ENCODE data around the gene PET100. TPM values are rescaled to one million over a fixed set of nuclear protein-coding genes. Genes with fewer than 3 reads are reported as not detected.

The PET100 gene
- total RNA-seq, 1 donor from 2014 or later, result 139 TPM

GRCh38 chr19:7645656-7646425, 16.2 kb downstream of the PET100 start:
- TF ChIP-seq CTCF (IDR thresholded peaks at IDR 0.05; ENCODE audit: unreplicated experiment), result no peak
- Mint-ChIP-seq H3K4me3 (no peak overlapping the region), H3K4me1 (no peaks in the 10 kb centered on the region), H3K27ac (no peak overlapping the region), H3K36me3 (peaks cover 4% of the 10 kb centered on the region), H3K27me3 (ENCODE audit: low read depth) (peaks cover 2% of the 10 kb centered on the region), H3K9me3 (no peaks in the 10 kb centered on the region)
- no peak for DNase-seq (ENCODE audit: low spot score in 2 of 2, unreplicated experiment in 2 of 2)

DNA sequence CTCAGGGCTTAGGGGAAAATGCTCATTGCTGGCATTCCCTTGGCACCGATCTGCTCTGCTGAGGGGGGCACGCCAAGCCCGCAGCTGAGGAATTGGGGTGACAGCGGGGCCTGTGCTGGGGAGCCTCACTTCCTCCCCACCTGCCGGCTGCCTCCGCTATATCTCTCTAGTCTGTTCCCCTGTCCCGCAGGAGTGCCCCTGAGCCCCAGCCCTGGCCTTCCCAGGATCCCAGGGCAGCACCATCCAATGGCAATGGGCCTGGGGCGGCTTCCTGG, 16.8 kb downstream of the PET100 start:
- H3K4me1 Mint-ChIP-seq, result no peaks in the 10 kb centered on the region
- H3K27ac Mint-ChIP-seq, result no peak overlapping the region
- no peak overlapping the region for H3K4me3 Mint-ChIP-seq
- peaks cover 4% of the 10 kb centered on the region for H3K36me3 Mint-ChIP-seq
- DNase-seq (ENCODE audit: low spot score in 2 of 2, unreplicated experiment in 2 of 2), result no peak
- no peak for TF ChIP-seq CTCF (IDR thresholded peaks at IDR 0.05; ENCODE audit: unreplicated experiment)
- peaks cover 5% of the 10 kb centered on the region for H3K27me3 Mint-ChIP-seq (ENCODE audit: low read depth)
- H3K9me3 Mint-ChIP-seq, result no peaks in the 10 kb centered on the region

DNA sequence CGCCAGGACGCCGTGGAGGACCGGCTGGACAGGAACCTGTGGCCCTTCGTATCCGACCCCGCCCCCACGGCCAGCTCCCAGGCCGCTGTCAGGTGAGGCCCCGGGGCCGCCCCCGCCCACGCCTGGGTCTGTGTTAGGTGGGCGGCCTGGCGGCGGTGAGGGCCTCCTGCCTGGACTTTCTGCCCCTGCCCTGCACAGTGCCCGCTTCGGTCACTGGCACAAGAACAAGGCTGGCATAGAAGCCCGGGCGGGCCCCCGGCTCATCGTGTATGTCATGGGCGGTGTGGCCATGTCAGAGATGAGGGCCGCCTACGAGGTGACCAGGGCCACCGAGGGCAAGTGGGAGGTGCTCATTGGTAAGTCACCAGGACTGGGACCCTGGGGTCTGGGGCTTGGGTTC, 17.6 kb downstream of the PET100 start:
- H3K4me3 Mint-ChIP-seq, result no peak overlapping the region
- H3K4me1 Mint-ChIP-seq, result peaks cover 2% of the 10 kb centered on the region
- H3K27me3 Mint-ChIP-seq (ENCODE audit: low read depth), result peaks cover 9% of the 10 kb centered on the region
- no peak overlapping the region for H3K27ac Mint-ChIP-seq
- H3K36me3 Mint-ChIP-seq, result peaks cover 4% of the 10 kb centered on the region
- DNase-seq (ENCODE audit: low spot score in 2 of 2, unreplicated experiment in 2 of 2), result no peak
- no peak for TF ChIP-seq CTCF (IDR thresholded peaks at IDR 0.05; ENCODE audit: unreplicated experiment)
- no peaks in the 10 kb centered on the region for H3K9me3 Mint-ChIP-seq

DNA sequence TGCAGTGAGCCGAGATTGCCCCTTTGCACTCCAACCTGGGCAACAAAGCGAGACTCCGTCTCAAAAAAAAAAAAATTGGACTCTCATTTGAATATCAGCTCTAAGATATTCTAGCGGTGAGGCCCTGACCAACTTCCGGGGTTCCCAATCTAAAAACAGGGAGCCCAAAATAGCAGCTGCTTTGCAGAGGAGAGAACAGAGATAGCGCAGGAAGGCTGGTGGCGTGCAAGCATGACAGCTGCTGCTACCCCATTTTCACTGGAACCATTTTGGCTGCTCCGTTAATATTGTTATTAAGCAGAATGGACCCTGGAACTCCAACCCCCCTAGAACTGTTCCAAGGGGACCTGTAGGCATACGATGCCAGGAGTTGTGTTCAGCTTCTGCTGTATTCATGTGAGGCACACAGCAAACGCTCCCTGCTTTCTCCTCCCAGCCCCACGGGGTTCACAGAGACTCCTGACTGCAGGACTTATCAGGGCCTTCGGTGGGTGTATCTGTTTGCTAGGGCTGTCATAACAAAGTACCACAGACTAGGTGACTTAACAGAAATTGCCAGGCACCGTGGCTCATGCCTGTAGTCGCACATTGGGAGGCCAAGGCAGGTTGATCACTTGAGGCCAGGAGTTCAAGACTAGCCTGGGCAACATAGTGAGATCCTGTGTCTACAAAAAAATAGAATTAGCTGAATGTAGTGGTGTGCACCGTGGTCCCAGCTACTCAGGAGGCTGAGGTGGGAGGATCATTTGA, 18.8 kb downstream of the PET100 start:
- DNase-seq (ENCODE audit: low spot score in 2 of 2, unreplicated experiment in 2 of 2), result no peak
- no peak for TF ChIP-seq CTCF (IDR thresholded peaks at IDR 0.05; ENCODE audit: unreplicated experiment)
- Mint-ChIP-seq H3K4me3 (no peak overlapping the region), H3K27ac (no peak overlapping the region), H3K9me3 (no peaks in the 10 kb centered on the region), H3K4me1 (peaks cover 4% of the 10 kb centered on the region), H3K36me3 (peaks cover 4% of the 10 kb centered on the region), H3K27me3 (ENCODE audit: low read depth) (peaks cover 12% of the 10 kb centered on the region)

- Mint-ChIP-seq H3K4me3 (no peak overlapping the region), H3K36me3 (no peaks in the 10 kb centered on the region), H3K4me1 (peaks cover 11% of the 10 kb centered on the region), H3K9me3 (no peaks in the 10 kb centered on the region), H3K27me3 (ENCODE audit: low read depth) (peaks cover 12% of the 10 kb centered on the region), H3K27ac (no peak overlapping the region)
- no peak for TF ChIP-seq CTCF (IDR thresholded peaks at IDR 0.05; ENCODE audit: unreplicated experiment)
- DNase-seq (ENCODE audit: low spot score in 2 of 2, unreplicated experiment in 2 of 2), result no peak
These were observed 20.6 kb downstream of the PET100 start for GRCh38 chr19:7650148-7650547.
